ENCODE data around the gene BPTF. TPM values are rescaled to one million over a fixed set of nuclear protein-coding genes. Genes with fewer than 3 reads are reported as not detected.

BPTF gene, protein sequence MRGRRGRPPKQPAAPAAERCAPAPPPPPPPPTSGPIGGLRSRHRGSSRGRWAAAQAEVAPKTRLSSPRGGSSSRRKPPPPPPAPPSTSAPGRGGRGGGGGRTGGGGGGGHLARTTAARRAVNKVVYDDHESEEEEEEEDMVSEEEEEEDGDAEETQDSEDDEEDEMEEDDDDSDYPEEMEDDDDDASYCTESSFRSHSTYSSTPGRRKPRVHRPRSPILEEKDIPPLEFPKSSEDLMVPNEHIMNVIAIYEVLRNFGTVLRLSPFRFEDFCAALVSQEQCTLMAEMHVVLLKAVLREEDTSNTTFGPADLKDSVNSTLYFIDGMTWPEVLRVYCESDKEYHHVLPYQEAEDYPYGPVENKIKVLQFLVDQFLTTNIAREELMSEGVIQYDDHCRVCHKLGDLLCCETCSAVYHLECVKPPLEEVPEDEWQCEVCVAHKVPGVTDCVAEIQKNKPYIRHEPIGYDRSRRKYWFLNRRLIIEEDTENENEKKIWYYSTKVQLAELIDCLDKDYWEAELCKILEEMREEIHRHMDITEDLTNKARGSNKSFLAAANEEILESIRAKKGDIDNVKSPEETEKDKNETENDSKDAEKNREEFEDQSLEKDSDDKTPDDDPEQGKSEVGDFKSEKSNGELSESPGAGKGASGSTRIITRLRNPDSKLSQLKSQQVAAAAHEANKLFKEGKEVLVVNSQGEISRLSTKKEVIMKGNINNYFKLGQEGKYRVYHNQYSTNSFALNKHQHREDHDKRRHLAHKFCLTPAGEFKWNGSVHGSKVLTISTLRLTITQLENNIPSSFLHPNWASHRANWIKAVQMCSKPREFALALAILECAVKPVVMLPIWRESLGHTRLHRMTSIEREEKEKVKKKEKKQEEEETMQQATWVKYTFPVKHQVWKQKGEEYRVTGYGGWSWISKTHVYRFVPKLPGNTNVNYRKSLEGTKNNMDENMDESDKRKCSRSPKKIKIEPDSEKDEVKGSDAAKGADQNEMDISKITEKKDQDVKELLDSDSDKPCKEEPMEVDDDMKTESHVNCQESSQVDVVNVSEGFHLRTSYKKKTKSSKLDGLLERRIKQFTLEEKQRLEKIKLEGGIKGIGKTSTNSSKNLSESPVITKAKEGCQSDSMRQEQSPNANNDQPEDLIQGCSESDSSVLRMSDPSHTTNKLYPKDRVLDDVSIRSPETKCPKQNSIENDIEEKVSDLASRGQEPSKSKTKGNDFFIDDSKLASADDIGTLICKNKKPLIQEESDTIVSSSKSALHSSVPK (N-terminal part only)
- polyA plus RNA-seq (2013, experiment 1 of 2), result 46.3 TPM
- 45.1 TPM for polyA plus RNA-seq (2013, experiment 2 of 2)

GRCh38 chr17:67824735-67825626 is at the start of gene BPTF:
Gene BPTF, plus strand, starts transcription at chr17:67825503. Its CDS starts 222 bp downstream, at chr17:67825725.
- H3K36me3 ChIP-seq (ENCODE audit: control insufficient read depth in 1 of 2, insufficient read depth in 2 of 2, low read depth in 1 of 2, low read length in 2 of 2), result no peaks in the 10 kb centered on the region

DNA sequence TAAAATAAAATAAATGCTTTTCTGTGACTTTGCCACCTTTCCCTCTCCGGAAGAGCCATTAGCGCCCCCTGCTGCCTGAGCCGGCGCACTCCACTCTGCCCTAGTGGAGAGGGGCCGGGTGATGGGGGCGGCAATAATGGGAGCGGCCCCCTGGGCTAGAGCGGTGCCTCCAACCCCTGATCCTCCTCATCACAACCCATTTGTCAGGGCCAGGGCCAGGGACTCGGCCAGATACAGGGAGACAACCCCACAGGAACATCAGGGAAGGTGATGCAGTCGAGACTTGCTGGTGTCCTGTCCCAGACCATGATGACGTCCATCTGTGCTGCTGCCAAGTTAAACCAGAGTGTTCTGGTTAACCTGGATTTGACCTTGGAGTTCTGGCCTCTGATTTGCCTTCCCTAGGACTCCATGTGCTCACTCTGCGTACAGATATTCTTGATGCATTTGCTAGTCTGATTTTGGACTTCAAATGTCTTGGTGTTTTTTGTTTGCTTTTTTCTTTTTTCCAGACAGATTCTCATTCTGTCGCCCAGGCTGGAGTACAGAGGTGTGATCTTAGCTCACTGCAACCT is 46.1 kb upstream of the BPTF start:
- H4K8ac ChIP-seq (ENCODE audit: low read length), result peak overlapping the region; percentile 19
- no peaks in the 10 kb centered on the region for H3K79me1 ChIP-seq (replicated peaks; ENCODE audit: low read length, poor library complexity, severe bottlenecking)
- 45% methylated on average over 13 of the region's 13 CpGs for WGBS
- H3K23ac ChIP-seq (ENCODE audit: low read length in 2 of 2), result no peak overlapping the region
- H2AK5ac ChIP-seq (ENCODE audit: low read length, severe bottlenecking), result no peak overlapping the region
- H2BK5ac ChIP-seq (ENCODE audit: low read depth, low read length, poor library complexity, severe bottlenecking), result no peak overlapping the region
- H3K36me3 ChIP-seq (ENCODE audit: control insufficient read depth in 1 of 2, insufficient read depth in 2 of 2, low read depth in 1 of 2, low read length in 2 of 2), result no peaks in the 10 kb centered on the region
- no peak overlapping the region for H3K4me2 ChIP-seq (ENCODE audit: low read length, poor library complexity, severe bottlenecking)
- no peak overlapping the region for H3K27ac ChIP-seq (ENCODE audit: low read length, poor library complexity, severe bottlenecking)
- H3K18ac ChIP-seq (ENCODE audit: low read depth in 1 of 2, low read length in 2 of 2), result no peak overlapping the region
- H3K9me3 ChIP-seq (ENCODE audit: control insufficient read depth, low read length), result no peaks in the 10 kb centered on the region
- peak overlapping the region; percentile 34 for H3K9ac ChIP-seq (ENCODE audit: low read length)
- no peak overlapping the region for H3K4ac ChIP-seq (ENCODE audit: low read depth in 1 of 2, low read length in 2 of 2)
- no peak overlapping the region for H4K91ac ChIP-seq (ENCODE audit: low read length)
- DNase-seq, result peak; percentile 27
- H2BK120ac ChIP-seq (ENCODE audit: low read depth, low read length), result no peak overlapping the region
- no peak overlapping the region for H2BK15ac ChIP-seq (ENCODE audit: low read depth, poor library complexity, severe bottlenecking)
- H3K27me3 ChIP-seq (ENCODE audit: control insufficient read depth in 1 of 2, insufficient read depth in 1 of 2, low read length in 2 of 2), result no peaks in the 10 kb centered on the region
- H2AFZ ChIP-seq (ENCODE audit: low read depth, low read length), result no peak overlapping the region
- no peak overlapping the region for H2BK12ac ChIP-seq (ENCODE audit: low read length in 2 of 2)
- H3K4me1 ChIP-seq (ENCODE audit: control insufficient read depth, insufficient read depth, low read depth, low read length), result peaks cover 3% of the 10 kb centered on the region
- no peak overlapping the region for H3K14ac ChIP-seq (ENCODE audit: low read length in 2 of 2)
- no peak overlapping the region for H3K4me3 ChIP-seq (ENCODE audit: insufficient read depth in 1 of 2, low read depth in 1 of 2, low read length in 2 of 2)

More at GRCh38 chr17:67824735-67825626, at the start of gene BPTF:
- H3K9me3 ChIP-seq (ENCODE audit: control insufficient read depth, low read length), result no peaks in the 10 kb centered on the region
- H2BK12ac ChIP-seq (ENCODE audit: low read length in 2 of 2), result peak within 1 kb of the TSS in 1 of 2 experiments; percentile 95
- peak within 1 kb of the TSS; percentile 79 to 97 for H3K4me3 ChIP-seq (ENCODE audit: insufficient read depth in 1 of 2, low read depth in 1 of 2, low read length in 2 of 2)
- WGBS, result 1% methylated on average over 44 of the region's 88 CpGs
- H3K4me2 ChIP-seq (ENCODE audit: low read length, poor library complexity, severe bottlenecking), result peak within 1 kb of the TSS; percentile 99
- H4K91ac ChIP-seq (ENCODE audit: low read length), result peak within 1 kb of the TSS; percentile 68
- peak within 1 kb of the TSS; percentile 91 for H3K9ac ChIP-seq (ENCODE audit: low read length)
- peak within 1 kb of the TSS; percentile 33 for H2AK5ac ChIP-seq (ENCODE audit: low read length, severe bottlenecking)
- peak within 1 kb of the TSS in 1 of 2 experiments; percentile 48 for H3K14ac ChIP-seq (ENCODE audit: low read length in 2 of 2)
- H2BK5ac ChIP-seq (ENCODE audit: low read depth, low read length, poor library complexity, severe bottlenecking), result no peak within 1 kb of the TSS
- H3K79me1 ChIP-seq (replicated peaks; ENCODE audit: low read length, poor library complexity, severe bottlenecking), result no peaks in the 10 kb centered on the region
- no peak within 1 kb of the TSS for H3K23ac ChIP-seq (ENCODE audit: low read length in 2 of 2)
- peak within 1 kb of the TSS; percentile 91 to 94 for H3K4ac ChIP-seq (ENCODE audit: low read depth in 1 of 2, low read length in 2 of 2)
- peak within 1 kb of the TSS; percentile 28 for H2BK15ac ChIP-seq (ENCODE audit: low read depth, poor library complexity, severe bottlenecking)
- H4K8ac ChIP-seq (ENCODE audit: low read length), result peak within 1 kb of the TSS; percentile 88
- peaks cover 0 to 3% of the 10 kb centered on the region in 2 experiments for H3K27me3 ChIP-seq (ENCODE audit: control insufficient read depth in 1 of 2, insufficient read depth in 1 of 2, low read length in 2 of 2)
- H3K4me1 ChIP-seq (ENCODE audit: control insufficient read depth, insufficient read depth, low read depth, low read length), result peaks cover 6% of the 10 kb centered on the region
- peak within 1 kb of the TSS; percentile 89 for H2BK120ac ChIP-seq (ENCODE audit: low read depth, low read length)
- peak within 1 kb of the TSS; percentile 90 to 91 for H3K18ac ChIP-seq (ENCODE audit: low read depth in 1 of 2, low read length in 2 of 2)
- H3K27ac ChIP-seq (ENCODE audit: low read length, poor library complexity, severe bottlenecking), result peak within 1 kb of the TSS; percentile 48
- peak within 1 kb of the TSS; percentile 89 for H2AFZ ChIP-seq (ENCODE audit: low read depth, low read length)
- DNase-seq, result peak; percentile 90

GRCh38 chr17:67784364-67785121 is 40.8 kb upstream of the BPTF start:
- no peak overlapping the region for H3K18ac ChIP-seq (ENCODE audit: low read depth in 1 of 2, low read length in 2 of 2)
- H3K4ac ChIP-seq (ENCODE audit: low read depth in 1 of 2, low read length in 2 of 2), result no peak overlapping the region
- H4K8ac ChIP-seq (ENCODE audit: low read length), result no peak overlapping the region
- H2AK5ac ChIP-seq (ENCODE audit: low read length, severe bottlenecking), result no peak overlapping the region
- no peak overlapping the region for H3K27ac ChIP-seq (ENCODE audit: low read length, poor library complexity, severe bottlenecking)
- no peaks in the 10 kb centered on the region for H3K36me3 ChIP-seq (ENCODE audit: control insufficient read depth in 1 of 2, insufficient read depth in 2 of 2, low read depth in 1 of 2, low read length in 2 of 2)
- peaks cover 0 to 7% of the 10 kb centered on the region in 2 experiments for H3K27me3 ChIP-seq (ENCODE audit: control insufficient read depth in 1 of 2, insufficient read depth in 1 of 2, low read length in 2 of 2)
- H3K9me3 ChIP-seq (ENCODE audit: control insufficient read depth, low read length), result no peaks in the 10 kb centered on the region
- H3K14ac ChIP-seq (ENCODE audit: low read length in 2 of 2), result no peak overlapping the region
- DNase-seq, result no peak
- no peak overlapping the region for H2BK120ac ChIP-seq (ENCODE audit: low read depth, low read length)
- H2BK12ac ChIP-seq (ENCODE audit: low read length in 2 of 2), result no peak overlapping the region
- no peak overlapping the region for H3K9ac ChIP-seq (ENCODE audit: low read length)
- no peak overlapping the region for H3K23ac ChIP-seq (ENCODE audit: low read length in 2 of 2)
- H3K4me2 ChIP-seq (ENCODE audit: low read length, poor library complexity, severe bottlenecking), result no peak overlapping the region
- H3K4me3 ChIP-seq (ENCODE audit: insufficient read depth in 1 of 2, low read depth in 1 of 2, low read length in 2 of 2), result no peak overlapping the region
- H2BK15ac ChIP-seq (ENCODE audit: low read depth, poor library complexity, severe bottlenecking), result no peak overlapping the region
- H3K4me1 ChIP-seq (ENCODE audit: control insufficient read depth, insufficient read depth, low read depth, low read length), result no peaks in the 10 kb centered on the region
- 83% methylated on average over 10 of the region's 10 CpGs for WGBS
- no peak overlapping the region for H2AFZ ChIP-seq (ENCODE audit: low read depth, low read length)
- no peak overlapping the region for H2BK5ac ChIP-seq (ENCODE audit: low read depth, low read length, poor library complexity, severe bottlenecking)
- no peak overlapping the region for H4K91ac ChIP-seq (ENCODE audit: low read length)
- no peaks in the 10 kb centered on the region for H3K79me1 ChIP-seq (replicated peaks; ENCODE audit: low read length, poor library complexity, severe bottlenecking)

Measured in mesenchymal stem cell (in vitro differentiated cells and primary cell).